Astrocyte (in vitro differentiated cells and primary cell): ENCODE results near the gene SAMD7. TPM values are rescaled to one million over a fixed set of nuclear protein-coding genes. Genes with fewer than 3 reads are reported as not detected.

Experiments used
- DNase-seq: peaks from one replicate; pipeline ENCODE4 v3.0.0-alpha.2; 2010; ENCODE audit warnings: low read depth
- FAIRE-seq: peaks from 2 replicates; lab custom pipeline; 2011; peaks lifted over from hg19 to GRCh38; lab: Jason Lieb, UNC
- H2AFZ ChIP-seq: 2 replicates; pipeline ENCODE4 v1.6.0; 2012; ENCODE audit warnings: low read depth, low read length, inconsistent platforms
- H3K27ac ChIP-seq: 2 replicates; pipeline ENCODE4 v1.5.1; 2011; ENCODE audit warnings: low read depth, low read length, inconsistent platforms
- H3K27me3 ChIP-seq: 2 replicates; pipeline ENCODE4 v1.6.0; 2011; ENCODE audit warnings: low read length, inconsistent platforms; ENCODE audit not compliant: insufficient read depth
- H3K36me3 ChIP-seq: 2 replicates; pipeline ENCODE4 v1.5.1; 2011; ENCODE audit warnings: low read length, inconsistent platforms; ENCODE audit not compliant: insufficient read depth
- H3K4me1 ChIP-seq: 2 replicates; pipeline ENCODE4 v1.5.1; 2011; ENCODE audit warnings: low read length, inconsistent platforms; ENCODE audit not compliant: insufficient read depth
- H3K4me2 ChIP-seq: 2 replicates; pipeline ENCODE4 v1.6.0; 2012; ENCODE audit warnings: low read length, inconsistent platforms
- H3K4me3 ChIP-seq: 2 replicates; pipeline ENCODE4 v1.5.1; 2011; ENCODE audit warnings: low read depth, mild to moderate bottlenecking, low read length, inconsistent platforms; ENCODE audit not compliant: insufficient read depth
- H3K79me2 ChIP-seq: 2 replicates; pipeline ENCODE4 v1.6.0; 2012; ENCODE audit warnings: mild to moderate bottlenecking, low read length, inconsistent platforms; ENCODE audit not compliant: insufficient read depth
- H3K9ac ChIP-seq: 2 replicates; pipeline ENCODE4 v1.6.0; 2012; ENCODE audit warnings: mild to moderate bottlenecking, low read length, inconsistent platforms
- H3K9me3 ChIP-seq: 2 replicates; pipeline ENCODE4 v1.5.1; 2012; ENCODE audit warnings: low read depth, mild to moderate bottlenecking, low read length, inconsistent platforms; ENCODE audit not compliant: insufficient read depth
- H4K20me1 ChIP-seq: 2 replicates; pipeline ENCODE4 v1.6.0; 2012; ENCODE audit warnings: low read length, inconsistent platforms; ENCODE audit not compliant: insufficient read depth
- H3K27ac Mint-ChIP-seq: one replicate; pipeline ENCODE4 v1.8.0; 2021; ENCODE audit warnings: mild to moderate bottlenecking, mixed read lengths; ENCODE audit not compliant: unreplicated experiment
- H3K27me3 Mint-ChIP-seq: one replicate; pipeline ENCODE4 v1.8.0; 2021; ENCODE audit warnings: low read depth, mixed read lengths; ENCODE audit not compliant: unreplicated experiment
- H3K36me3 Mint-ChIP-seq: one replicate; pipeline ENCODE4 v1.8.0; 2021; ENCODE audit warnings: low read depth, mixed read lengths; ENCODE audit not compliant: unreplicated experiment
- H3K4me1 Mint-ChIP-seq: one replicate; pipeline ENCODE4 v1.8.0; 2021; ENCODE audit warnings: low read depth, mixed read lengths; ENCODE audit not compliant: unreplicated experiment
- H3K4me3 Mint-ChIP-seq: one replicate; pipeline ENCODE4 v1.8.0; 2021; ENCODE audit warnings: mild to moderate bottlenecking, moderate library complexity, mixed read lengths; ENCODE audit not compliant: unreplicated experiment
- H3K9me3 Mint-ChIP-seq: one replicate; pipeline ENCODE4 v1.8.0; 2021; ENCODE audit warnings: mild to moderate bottlenecking, mixed read lengths; ENCODE audit not compliant: unreplicated experiment
- CTCF ChIP-seq: IDR thresholded peaks from 2 replicates; pipeline ENCODE4 v1.5.1; 2011; ENCODE audit warnings: low read depth, mild to moderate bottlenecking, inconsistent platforms, low read length, moderate library complexity; ENCODE audit not compliant: insufficient read depth
- EZH2 ChIP-seq: IDR thresholded peaks from 2 replicates; pipeline ENCODE4 v1.6.1; 2012; ENCODE audit warnings: mild to moderate bottlenecking, low read length, inconsistent platforms; ENCODE audit not compliant: insufficient read depth
- total RNA-seq: library from RNA; stranded (reverse); gene quantifications from 2 replicates; pipeline ENCODE4 v1.2.1, GENCODE V29; 2021

SAMD7 gene
- total RNA-seq, 1 donor from 2014 or later = not detected

GRCh38 chr3:169939751-169940150 lies 28.4 kb downstream of the SAMD7 start:
- no peak overlapping the region for H3K9ac ChIP-seq
- no peak overlapping the region for H3K27ac Mint-ChIP-seq
- no peak for FAIRE-seq
- no peaks in the 10 kb centered on the region for H3K36me3 Mint-ChIP-seq
- H3K36me3 ChIP-seq = no peaks in the 10 kb centered on the region
- no peaks in the 10 kb centered on the region for H3K9me3 ChIP-seq
- H3K4me1 Mint-ChIP-seq = no peaks in the 10 kb centered on the region
- no peak for DNase-seq
- no peak overlapping the region for H3K4me3 ChIP-seq
- H3K27me3 Mint-ChIP-seq = peaks cover 30% of the 10 kb centered on the region
- TF ChIP-seq CTCF = no peak
- TF ChIP-seq EZH2 = no peak
- peaks cover under 1% of the 10 kb centered on the region for H3K9me3 Mint-ChIP-seq
- no peak overlapping the region for H2AFZ ChIP-seq
- H3K27me3 ChIP-seq = peaks cover 9% of the 10 kb centered on the region
- H3K4me1 ChIP-seq = no peaks in the 10 kb centered on the region
- H3K4me2 ChIP-seq = no peak overlapping the region
- no peaks in the 10 kb centered on the region for H4K20me1 ChIP-seq
- no peak overlapping the region for H3K4me3 Mint-ChIP-seq
- no peak overlapping the region for H3K27ac ChIP-seq
- H3K79me2 ChIP-seq = no peaks in the 10 kb centered on the region

- Histone ChIP-seq H3K9ac (no peak overlapping the region), H4K20me1 (no peaks in the 10 kb centered on the region), H3K9me3 (no peaks in the 10 kb centered on the region), H3K4me1 (no peaks in the 10 kb centered on the region), H3K27me3 (peaks cover 3% of the 10 kb centered on the region), H3K27ac (no peak overlapping the region), H3K79me2 (no peaks in the 10 kb centered on the region), H3K4me3 (no peak overlapping the region), H3K36me3 (no peaks in the 10 kb centered on the region), H3K4me2 (no peak overlapping the region), H2AFZ (no peak overlapping the region)
- DNase-seq (no peak), FAIRE-seq (no peak)
- Mint-ChIP-seq H3K9me3 (no peaks in the 10 kb centered on the region), H3K27me3 (peaks cover 21% of the 10 kb centered on the region), H3K27ac (no peak overlapping the region), H3K4me1 (no peaks in the 10 kb centered on the region), H3K4me3 (no peak overlapping the region), H3K36me3 (no peaks in the 10 kb centered on the region)
- TF ChIP-seq EZH2 = no peak
- TF ChIP-seq CTCF = no peak
Observed at GRCh38 chr3:169940470-169941181, 29.3 kb downstream of the SAMD7 start.

GRCh38 chr3:169945313-169945712 lies 33.9 kb downstream of the SAMD7 start:
- H3K36me3 ChIP-seq = no peaks in the 10 kb centered on the region
- H3K27ac Mint-ChIP-seq = no peak overlapping the region
- peaks cover 4% of the 10 kb centered on the region for H3K27me3 Mint-ChIP-seq
- H3K27ac ChIP-seq = no peak overlapping the region
- FAIRE-seq = no peak
- no peak overlapping the region for H3K4me3 Mint-ChIP-seq
- peaks cover 2% of the 10 kb centered on the region for H3K4me1 Mint-ChIP-seq
- no peaks in the 10 kb centered on the region for H3K4me1 ChIP-seq
- TF ChIP-seq EZH2 (no peak), CTCF (no peak)
- H2AFZ ChIP-seq = no peak overlapping the region
- H3K4me2 ChIP-seq = no peak overlapping the region
- no peak overlapping the region for H3K4me3 ChIP-seq
- DNase-seq = no peak
- H3K9me3 Mint-ChIP-seq = no peaks in the 10 kb centered on the region
- H3K79me2 ChIP-seq = no peaks in the 10 kb centered on the region
- no peaks in the 10 kb centered on the region for H4K20me1 ChIP-seq
- H3K27me3 ChIP-seq = peaks cover 2% of the 10 kb centered on the region
- no peaks in the 10 kb centered on the region for H3K9me3 ChIP-seq
- H3K9ac ChIP-seq = no peak overlapping the region
- H3K36me3 Mint-ChIP-seq = no peaks in the 10 kb centered on the region
